IMR-90 (cell line): ENCODE data around the gene LILRA6. TPM values are rescaled to one million over a fixed set of nuclear protein-coding genes. Genes with fewer than 3 reads are reported as not detected.
A peak's percentile ranks its signal among the peaks of the same experiment; 100 is the strongest.

Experiments
- ATAC-seq: fragments of 200-7000 bp; cut with Tn5 transposase; 2 replicates; pipeline ENCODE4 v1.9.1; 2020; ENCODE audit warnings: low read depth, mild to moderate bottlenecking, moderate library complexity
- BruUV-seq: library from RNA; stranded (reverse); fragments of 400-500 nt; replicated peaks from 2 replicates; lab custom pipeline; 2021; lab: Mats Ljungman, UMichigan
- CTCF ChIA-PET: fragments of 300-600 bp; formaldehyde crosslinking; extraction: SDS; loops from one replicate; lab custom pipeline; 2021; ENCODE audit warnings: antibody characterized with exemption; lab: Yijun Ruan, JAX
- POLR2A ChIA-PET: fragments of 300-600 bp; sonication (Branson Sonifier 250); formaldehyde crosslinking; loops from one replicate; lab custom pipeline; 2022; ENCODE audit warnings: antibody characterized with exemption; ENCODE audit not compliant: unreplicated experiment; lab: Charles Lee
- DNase-seq: peaks from one replicate; pipeline ENCODE4 v3.0.0; 2013
- H2AFZ ChIP-seq: replicated peaks from 2 replicates; pipeline ENCODE3; 2013; ENCODE audit warnings: low read length, mild to moderate bottlenecking; ENCODE audit not compliant: poor library complexity
- H2AK5ac ChIP-seq: 2 replicates; pipeline ENCODE4 v1.6.1; 2013; ENCODE audit warnings: low read depth, low read length, inconsistent platforms
- H2AK9ac ChIP-seq: replicated peaks from 2 replicates; pipeline ENCODE3; 2013; ENCODE audit warnings: mild to moderate bottlenecking, low read depth, low read length, moderate library complexity; ENCODE audit not compliant: poor library complexity
- H2BK120ac ChIP-seq: 2 replicates; pipeline ENCODE4 v1.6.1; 2013; ENCODE audit warnings: low read depth, low read length, inconsistent platforms
- H2BK15ac ChIP-seq: 3 replicates; pipeline ENCODE4 v1.6.1; 2013; ENCODE audit warnings: low read depth, low read length, inconsistent platforms
- H2BK20ac ChIP-seq: 2 replicates; pipeline ENCODE4 v1.6.1; 2013; ENCODE audit warnings: low read depth, mild to moderate bottlenecking, inconsistent platforms, low read length, moderate library complexity
- H2BK5ac ChIP-seq: 2 replicates; pipeline ENCODE4 v1.6.1; 2013; ENCODE audit warnings: mild to moderate bottlenecking, low read depth, low read length, inconsistent platforms; ENCODE audit not compliant: poor library complexity, severe bottlenecking
- H3K14ac ChIP-seq: replicated peaks from 2 replicates; pipeline ENCODE4 v1.6.1; 2013; ENCODE audit warnings: low read depth, low read length, inconsistent platforms
- H3K18ac ChIP-seq: 2 replicates; pipeline ENCODE4 v1.6.1; 2013; ENCODE audit warnings: low read depth, low read length, control low read depth
- H3K23ac ChIP-seq: 2 replicates; pipeline ENCODE4 v1.6.1; 2013; ENCODE audit warnings: low read depth, low read length, inconsistent platforms
- H3K27ac ChIP-seq: 2 replicates; pipeline ENCODE4 v1.5.1; 2013; ENCODE audit warnings: mild to moderate bottlenecking, control low read depth, low read length; ENCODE audit not compliant: insufficient read depth
- H3K27me3 ChIP-seq: 2 replicates; pipeline ENCODE4 v1.6.1; 2013; ENCODE audit warnings: low read length; ENCODE audit not compliant: control insufficient read depth, insufficient read depth
- H3K36me3 ChIP-seq: 2 replicates; pipeline ENCODE4 v1.6.1; 2013; ENCODE audit warnings: low read length, mixed read lengths; ENCODE audit not compliant: control insufficient read depth, insufficient read depth
- H3K4ac ChIP-seq: 2 replicates; pipeline ENCODE4 v1.6.1; 2013; ENCODE audit warnings: low read depth, low read length, inconsistent platforms
- H3K4me1 ChIP-seq: 2 replicates; pipeline ENCODE4 v1.6.1; 2013; ENCODE audit warnings: low read length, mixed read lengths; ENCODE audit not compliant: control insufficient read depth, insufficient read depth
- H3K4me2 ChIP-seq: 2 replicates; pipeline ENCODE4 v1.6.1; 2013; ENCODE audit warnings: low read depth, mild to moderate bottlenecking, control low read depth, low read length, moderate library complexity
- H3K4me3 ChIP-seq: 2 replicates; pipeline ENCODE4 v1.5.1; 2013; ENCODE audit warnings: low read depth, mild to moderate bottlenecking, control low read depth, low read length, moderate library complexity; ENCODE audit not compliant: insufficient read depth
- H3K56ac ChIP-seq: 2 replicates; pipeline ENCODE4 v1.6.1; 2013; ENCODE audit warnings: low read length, inconsistent platforms; ENCODE audit not compliant: insufficient read depth; ENCODE audit errors: extremely low read depth
- H3K79me1 ChIP-seq, 2 experiments: 2 replicates each; pipeline ENCODE4 v1.6.1; 2013; ENCODE audit warnings: low read length in 2 of 2, inconsistent platforms in 1 of 2, low read depth in 1 of 2
- H3K9ac ChIP-seq: 2 replicates; pipeline ENCODE4 v1.6.1; 2013; ENCODE audit warnings: low read depth, low read length, control low read depth
- H3K9me1 ChIP-seq: 2 replicates; pipeline ENCODE4 v1.6.1; 2013; ENCODE audit warnings: low read length, inconsistent platforms; ENCODE audit not compliant: insufficient read depth
- H3K9me3 ChIP-seq: 2 replicates; pipeline ENCODE4 v1.6.1; 2013; ENCODE audit warnings: low read length; ENCODE audit not compliant: control insufficient read depth, insufficient read depth
- H4K20me1 ChIP-seq: 2 replicates; pipeline ENCODE4 v1.6.1; 2013; ENCODE audit warnings: low read length, inconsistent platforms; ENCODE audit not compliant: insufficient read depth
- H4K5ac ChIP-seq: 2 replicates; pipeline ENCODE4 v1.6.1; 2013; ENCODE audit warnings: mild to moderate bottlenecking, low read depth, low read length, control low read depth
- H4K8ac ChIP-seq, 2 experiments: 2 replicates each; pipeline ENCODE4 v1.6.1; 2013; ENCODE audit warnings: low read depth in 2 of 2, low read length in 2 of 2, control low read depth in 1 of 2, inconsistent platforms in 1 of 2
- H4K91ac ChIP-seq: 2 replicates; pipeline ENCODE4 v1.6.1; 2013; ENCODE audit warnings: low read depth, low read length, inconsistent platforms; ENCODE audit not compliant: insufficient read depth
- BHLHE40 ChIP-seq: fragments of 150-350 bp; IDR thresholded peaks from 2 replicates; pipeline ENCODE4 v1.6.1; 2016; ENCODE audit warnings: mild to moderate bottlenecking, low read depth, low read length
- CEBPB ChIP-seq: IDR thresholded peaks from 2 replicates; pipeline ENCODE4 v1.6.1; 2012; ENCODE audit warnings: low read depth, low read length, improper control_type of control experiment
- CHD1 ChIP-seq: IDR thresholded peaks from 2 replicates; pipeline ENCODE4 v1.6.1; 2012; ENCODE audit warnings: low read depth, low read length, improper control_type of control experiment
- ELK1 ChIP-seq: fragments of 150-350 bp; IDR thresholded peaks from 2 replicates; pipeline ENCODE4 v1.6.1; 2016; ENCODE audit warnings: low read depth, mild to moderate bottlenecking, low read length, moderate library complexity, borderline replicate concordance
- FOS ChIP-seq: fragments of 150-350 bp; IDR thresholded peaks from 2 replicates; pipeline ENCODE4 v1.6.1; 2016; ENCODE audit warnings: low read depth, low read length
- MAFK ChIP-seq: IDR thresholded peaks from 2 replicates; pipeline ENCODE4 v1.6.1; 2012; ENCODE audit warnings: low read depth, low read length, improper control_type of control experiment
- MAZ ChIP-seq: IDR thresholded peaks from 2 replicates; pipeline ENCODE4 v1.6.1; 2012; ENCODE audit warnings: low read depth, mild to moderate bottlenecking, low read length, improper control_type of control experiment, moderate library complexity, borderline replicate concordance
- MXI1 ChIP-seq: IDR thresholded peaks from 2 replicates; pipeline ENCODE4 v1.6.1; 2012; ENCODE audit warnings: low read depth, mild to moderate bottlenecking, low read length, moderate library complexity, borderline replicate concordance
- NFE2L2 ChIP-seq: fragments of 150-350 bp; IDR thresholded peaks from 2 replicates; pipeline ENCODE4 v1.6.1; 2016; ENCODE audit warnings: low read depth, mild to moderate bottlenecking, low read length
- POLR2A ChIP-seq: IDR thresholded peaks from 2 replicates; pipeline ENCODE4 v1.6.1; 2012; ENCODE audit warnings: mild to moderate bottlenecking, low read depth, low read length
- RAD21 ChIP-seq: IDR thresholded peaks from 2 replicates; pipeline ENCODE4 v1.6.1; 2012; ENCODE audit warnings: low read length, improper control_type of control experiment
- RCOR1 ChIP-seq: IDR thresholded peaks from 2 replicates; pipeline ENCODE4 v1.6.1; 2012; ENCODE audit warnings: mild to moderate bottlenecking, low read length, improper control_type of control experiment; ENCODE audit not compliant: insufficient replicate concordance
- RFX5 ChIP-seq: IDR thresholded peaks from 2 replicates; pipeline ENCODE4 v1.8.0; 2012; ENCODE audit warnings: low read depth, mild to moderate bottlenecking, low read length, moderate library complexity
- SMC3 ChIP-seq: fragments of 150-350 bp; IDR thresholded peaks from 2 replicates; pipeline ENCODE4 v1.6.1; 2016; ENCODE audit warnings: low read depth, mild to moderate bottlenecking, antibody characterized with exemption, low read length, moderate library complexity
- WGBS, 2 experiments: methylation state at CpG; one replicate each; pipeline versions ENCODE4 v1.1.5 to v1.1.7; 2013; ENCODE audit warnings: missing lambda C conversion rate in 2 of 2; ENCODE audit not compliant: insufficient read length in 1 of 2; ENCODE audit errors: extremely low coverage in 2 of 2; 5-methylcytosine and 5-hydroxymethylcytosine counted together
- dilution Hi-C: fragments of 300-500 bp; cut with HindIII; formaldehyde crosslinking; loops from one replicate; pipeline ENCODE4 v1.14.3; 2018; ENCODE audit warnings: low sequenced_read_pairs; ENCODE audit not compliant: unreplicated experiment
- in situ Hi-C: fragments of 300-500 bp; cut with MboI; formaldehyde crosslinking; loops from 3 replicates; pipeline ENCODE4 v1.14.3; 2019; ENCODE audit warnings: low sequenced_read_pairs, inconsistent platforms, mixed read lengths
- intact Hi-C: fragments of 100-400 bp; cut with micrococcal nuclease; formaldehyde crosslinking; loops from 2 replicates; pipeline ENCODE4 v1.10.0; 2022
- polyA plus RNA-seq, 3 experiments: library from polyadenylated mRNA; depleted of rRNA; stranded (reverse); fragments of >200 nt; gene quantifications; 2 replicates each; pipeline ENCODE4 v1.2.3, GENCODE V29; 2012; ENCODE audit warnings: low replicate concordance in 1 of 3
- total RNA-seq: library from RNA; depleted of rRNA; stranded (reverse); fragments of >200 nt; gene quantifications from 2 replicates; pipeline ENCODE4 v1.2.3, GENCODE V29; 2012
- TF ChIP-seq, protein P1 (sequence below): fragments of 150-350 bp; IDR thresholded peaks from 2 replicates; pipeline ENCODE4 v1.6.1; 2017; ENCODE audit warnings: mild to moderate bottlenecking, antibody characterized with exemption, low read length, low read depth
- TF ChIP-seq, protein P2 (sequence below): conservative IDR thresholded peaks from 2 replicates; pipeline ENCODE4 v1.5.1; 2012; ENCODE audit warnings: mild to moderate bottlenecking, low read depth, low read length, improper control_type of control experiment

Gene LILRA6
- total and polyA plus RNA-seq, 2 of the 4 experiments (the other 2 are of a cell fraction) = not detected

- CTCF ChIA-PET = no interaction called here
- intact Hi-C loops (no loop called here), dilution Hi-C loops (no loop called here), in situ Hi-C loops (no loop called here)
- no peak overlapping the region for H2AK9ac ChIP-seq
- no peaks in the 10 kb centered on the region for H3K9me3 ChIP-seq
- H3K36me3 ChIP-seq = no peaks in the 10 kb centered on the region
- 29% methylated on average over 2 of the region's 11 CpGs; no CpG with 5 or more reads in 1 of the 2 experiments for WGBS, 2 experiments
- H3K4ac ChIP-seq = no peak overlapping the region
- ATAC-seq (no peak), DNase-seq (no peak)
- H2BK20ac ChIP-seq = no peak overlapping the region
- peaks cover 9% of the 10 kb centered on the region; the same call in 1 of the 2 replicates for H3K27me3 ChIP-seq
- no peak overlapping the region for H3K9ac ChIP-seq
- no peak overlapping the region for H3K23ac ChIP-seq
- no peaks in the 10 kb centered on the region for H4K20me1 ChIP-seq
- no peak overlapping the region for H3K4me3 ChIP-seq
- no peak overlapping the region for H2BK5ac ChIP-seq
- no peak overlapping the region for H2BK120ac ChIP-seq
- no peak overlapping the region for H3K27ac ChIP-seq
- no peaks in the 10 kb centered on the region for H3K79me1 ChIP-seq
- BruUV-seq = no TSS peak
- H3K4me1 ChIP-seq = no peaks in the 10 kb centered on the region
- no peak for TF ChIP-seq SMC3
- no peak for TF ChIP-seq CEBPB
- TF ChIP-seq RFX5 = no peak
- TF ChIP-seq ELK1 = no peak
- no peak for TF ChIP-seq CHD1
- no peak for TF ChIP-seq FOS
- TF ChIP-seq MXI1 = no peak
- TF ChIP-seq RCOR1 = no peak
- TF ChIP-seq, protein P1, sequence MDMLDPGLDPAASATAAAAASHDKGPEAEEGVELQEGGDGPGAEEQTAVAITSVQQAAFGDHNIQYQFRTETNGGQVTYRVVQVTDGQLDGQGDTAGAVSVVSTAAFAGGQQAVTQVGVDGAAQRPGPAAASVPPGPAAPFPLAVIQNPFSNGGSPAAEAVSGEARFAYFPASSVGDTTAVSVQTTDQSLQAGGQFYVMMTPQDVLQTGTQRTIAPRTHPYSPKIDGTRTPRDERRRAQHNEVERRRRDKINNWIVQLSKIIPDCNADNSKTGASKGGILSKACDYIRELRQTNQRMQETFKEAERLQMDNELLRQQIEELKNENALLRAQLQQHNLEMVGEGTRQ = no peak
- TF ChIP-seq MAZ = no peak
- TF ChIP-seq, protein P2, sequence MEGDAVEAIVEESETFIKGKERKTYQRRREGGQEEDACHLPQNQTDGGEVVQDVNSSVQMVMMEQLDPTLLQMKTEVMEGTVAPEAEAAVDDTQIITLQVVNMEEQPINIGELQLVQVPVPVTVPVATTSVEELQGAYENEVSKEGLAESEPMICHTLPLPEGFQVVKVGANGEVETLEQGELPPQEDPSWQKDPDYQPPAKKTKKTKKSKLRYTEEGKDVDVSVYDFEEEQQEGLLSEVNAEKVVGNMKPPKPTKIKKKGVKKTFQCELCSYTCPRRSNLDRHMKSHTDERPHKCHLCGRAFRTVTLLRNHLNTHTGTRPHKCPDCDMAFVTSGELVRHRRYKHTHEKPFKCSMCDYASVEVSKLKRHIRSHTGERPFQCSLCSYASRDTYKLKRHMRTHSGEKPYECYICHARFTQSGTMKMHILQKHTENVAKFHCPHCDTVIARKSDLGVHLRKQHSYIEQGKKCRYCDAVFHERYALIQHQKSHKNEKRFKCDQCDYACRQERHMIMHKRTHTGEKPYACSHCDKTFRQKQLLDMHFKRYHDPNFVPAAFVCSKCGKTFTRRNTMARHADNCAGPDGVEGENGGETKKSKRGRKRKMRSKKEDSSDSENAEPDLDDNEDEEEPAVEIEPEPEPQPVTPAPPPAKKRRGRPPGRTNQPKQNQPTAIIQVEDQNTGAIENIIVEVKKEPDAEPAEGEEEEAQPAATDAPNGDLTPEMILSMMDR = no peak
- TF ChIP-seq MAFK = no peak
- no peak for TF ChIP-seq NFE2L2
- TF ChIP-seq BHLHE40 = no peak
- no peak for TF ChIP-seq RAD21
- no peak for TF ChIP-seq POLR2A
- H2AK5ac ChIP-seq = no peak overlapping the region
- H4K8ac ChIP-seq = no peak overlapping the region
- no peak overlapping the region for H3K14ac ChIP-seq
- no peak overlapping the region for H3K18ac ChIP-seq
- H3K9me1 ChIP-seq = no peaks in the 10 kb centered on the region
- no peak overlapping the region for H2BK15ac ChIP-seq
- no peak overlapping the region for H4K91ac ChIP-seq
- no peak overlapping the region for H4K5ac ChIP-seq
- no peak overlapping the region for H3K4me2 ChIP-seq
- peak overlapping the region; percentile 8 for H2AFZ ChIP-seq
- POLR2A ChIA-PET = no interaction called here
- no peak overlapping the region for H3K56ac ChIP-seq
Measured at GRCh38 chr19:54262066-54262465, 19.5 kb upstream of the LILRA6 start.
